Stimulated activated CD4-positive, alpha-beta T cell treated with anti-CD3 and anti-CD28 coated beads, TNF-alpha, amount 100 ng/mL, for 48 hours (primary cell): ENCODE data around the gene SGSM1.
A peak's percentile ranks its signal among the peaks of the same experiment; 100 is the strongest.

Experiments
- DNase-seq, 3 donors: peaks; one replicate each; pipeline ENCODE4 v3.0.0-alpha.2; 2020; ENCODE audit warnings: low read depth in 3 of 3

Gene SGSM1

GRCh38 chr22:24803064-24803542, 2.9 kb upstream of the SGSM1 start:
- peak; percentile 19 to 44 (median 24) for DNase-seq

GRCh38 chr22:24806663-24807001, 621 bp downstream of the SGSM1 start:
- no peak for DNase-seq

GRCh38 chr22:24807284-24807950, 1.4 kb downstream of the SGSM1 start:
- DNase-seq: no peak

- DNase-seq: no peak
These were observed 3.3 kb downstream of the SGSM1 start for GRCh38 chr22:24809331-24809730.

- DNase-seq: no peak
These were observed 4.2 kb downstream of the SGSM1 start for GRCh38 chr22:24810043-24810749.

- DNase-seq: no peak
These were observed 7.2 kb downstream of the SGSM1 start for GRCh38 chr22:24812950-24813775.

- DNase-seq: no peak
These were observed 8.1 kb downstream of the SGSM1 start for GRCh38 chr22:24813861-24814770.

GRCh38 chr22:24816806-24817205, 10.8 kb downstream of the SGSM1 start:
- no peak for DNase-seq

- DNase-seq: no peak
These were observed 13.5 kb downstream of the SGSM1 start for GRCh38 chr22:24819487-24819886.

- no peak for DNase-seq
These were observed 14.0 kb downstream of the SGSM1 start for GRCh38 chr22:24819911-24820461.

- no peak for DNase-seq
These were observed 16.5 kb downstream of the SGSM1 start for GRCh38 chr22:24822471-24822870.

GRCh38 chr22:24823787-24824186, 17.8 kb downstream of the SGSM1 start:
- no peak for DNase-seq

- no peak for DNase-seq
These were observed 18.2 kb downstream of the SGSM1 start for GRCh38 chr22:24824250-24824649.

GRCh38 chr22:24824915-24825314, 18.9 kb downstream of the SGSM1 start:
- DNase-seq: no peak

GRCh38 chr22:24826710-24827285, 20.8 kb downstream of the SGSM1 start:
- DNase-seq: no peak

GRCh38 chr22:24827296-24827695, 21.3 kb downstream of the SGSM1 start:
- DNase-seq: no peak

- DNase-seq: no peak
These were observed 24.4 kb downstream of the SGSM1 start for GRCh38 chr22:24830205-24830979.

GRCh38 chr22:24831687-24832086, 25.7 kb downstream of the SGSM1 start:
- DNase-seq: no peak

GRCh38 chr22:24833881-24834495, 28.0 kb downstream of the SGSM1 start:
- DNase-seq: no peak
